OCI-LY7 (cell line): ENCODE results near the gene GNAZ. TPM values are rescaled to one million over a fixed set of nuclear protein-coding genes. Genes with fewer than 3 reads are reported as not detected.

Source experiments
- BruUV-seq: library from RNA; stranded (reverse); fragments of 400-500 nt; replicated peaks from 2 replicates; lab custom pipeline; 2021; lab: Mats Ljungman, UMichigan
- CTCF ChIA-PET: fragments of 300-600 bp; sonication (Branson Sonifier 250); formaldehyde crosslinking; loops from one replicate; lab custom pipeline; 2022; ENCODE audit warnings: antibody characterized with exemption; ENCODE audit not compliant: unreplicated experiment; lab: Charles Lee
- POLR2A ChIA-PET: fragments of 300-600 bp; sonication (Branson Sonifier 250); formaldehyde crosslinking; loops from one replicate; lab custom pipeline; 2022; ENCODE audit warnings: antibody characterized with exemption; lab: Charles Lee
- DNase-seq: peaks from one replicate; pipeline ENCODE4 v3.0.0-alpha.2; 2015; ENCODE audit warnings: low spot score
- H2AFZ ChIP-seq: fragments of 200-600 bp; sonication (generic), shearing (Covaris generic); 2 replicates; pipeline ENCODE4 v1.6.1; 2014; ENCODE audit warnings: mild to moderate bottlenecking, antibody characterized with exemption, low read length, moderate library complexity
- H3K27ac ChIP-seq: fragments of 200-600 bp; sonication (generic); 2 replicates; pipeline ENCODE4 v1.5.1; 2014; ENCODE audit warnings: mixed run types, low read depth, mild to moderate bottlenecking, moderate library complexity, low read length, inconsistent platforms; ENCODE audit not compliant: poor library complexity, severe bottlenecking
- H3K36me3 ChIP-seq: fragments of 200-600 bp; sonication (generic); 2 replicates; pipeline ENCODE4 v1.6.1; 2014; ENCODE audit warnings: mild to moderate bottlenecking, antibody characterized with exemption, low read length, moderate library complexity, mixed read lengths; ENCODE audit not compliant: insufficient read depth
- H3K4me1 ChIP-seq: fragments of 200-600 bp; sonication (generic); 2 replicates; pipeline ENCODE4 v1.5.1; 2014; ENCODE audit warnings: mild to moderate bottlenecking, low read length; ENCODE audit not compliant: insufficient read depth, poor library complexity, severe bottlenecking
- H3K4me2 ChIP-seq: fragments of 200-600 bp; sonication (generic); 2 replicates; pipeline ENCODE4 v1.6.1; 2014; ENCODE audit warnings: mild to moderate bottlenecking, low read length
- H3K4me3 ChIP-seq: fragments of 200-600 bp; sonication (generic); 2 replicates; pipeline ENCODE4 v1.5.1; 2014; ENCODE audit warnings: mild to moderate bottlenecking, low read depth, low read length; ENCODE audit not compliant: poor library complexity, severe bottlenecking
- H3K79me2 ChIP-seq: fragments of 200-600 bp; sonication (generic); 2 replicates; pipeline ENCODE4 v1.6.1; 2016; ENCODE audit warnings: low read depth, mild to moderate bottlenecking, low read length, moderate library complexity, mixed read lengths; ENCODE audit not compliant: insufficient read depth
- H3K9me2 ChIP-seq: fragments of 200-600 bp; sonication (generic); 2 replicates; pipeline ENCODE4 v1.6.1; 2016; ENCODE audit warnings: mild to moderate bottlenecking, low read length, mixed read lengths; ENCODE audit not compliant: insufficient read depth
- H3K9me3 ChIP-seq: fragments of 200-600 bp; sonication (generic); 2 replicates; pipeline ENCODE4 v1.6.1; 2014; ENCODE audit warnings: mild to moderate bottlenecking, mixed run types, low read length, mixed read lengths
- H4K20me1 ChIP-seq: fragments of 200-600 bp; sonication (generic); 2 replicates; pipeline ENCODE4 v1.6.1; 2014; ENCODE audit warnings: mild to moderate bottlenecking, antibody characterized with exemption, low read length, moderate library complexity, mixed read lengths; ENCODE audit not compliant: insufficient read depth
- CTCF ChIP-seq: fragments of 200-600 bp; sonication (generic); conservative IDR thresholded peaks from 2 replicates; pipeline ENCODE4 v1.5.1; 2014; ENCODE audit warnings: mild to moderate bottlenecking, antibody characterized with exemption, low read length, moderate library complexity, mixed read lengths
- EZH2phosphoT487 ChIP-seq: fragments of 200-600 bp; sonication (generic); IDR thresholded peaks from 2 replicates; pipeline ENCODE4 v1.6.1; 2018; ENCODE audit warnings: low read depth, borderline replicate concordance, mild to moderate bottlenecking, mixed run types, antibody characterized with exemption, low read length, moderate library complexity, mixed read lengths
- intact Hi-C: fragments of 100-400 bp; cut with micrococcal nuclease; formaldehyde crosslinking; loops from one replicate; pipeline ENCODE4 v1.10.0; 2022; ENCODE audit not compliant: unreplicated experiment
- total RNA-seq, 2 experiments: library from RNA; depleted of rRNA in 1 of 2; stranded (reverse); fragments of >200 nt in 1 of 2; shearing (Covaris generic) in 1 of 2; gene quantifications; 2 replicates each; pipeline ENCODE4 v1.2.3, GENCODE V29; 2014 to 2022

GNAZ gene
- total RNA-seq, 2 experiments from 2014 or later, result 38.5 to 46.4 TPM

- no peak overlapping the region for H3K27ac ChIP-seq
- no peaks in the 10 kb centered on the region for H3K36me3 ChIP-seq
- no peak overlapping the region for H3K4me3 ChIP-seq
- no peaks in the 10 kb centered on the region for H3K9me3 ChIP-seq
- no TSS peak for BruUV-seq
- CTCF ChIA-PET, result no interaction called here
- H3K4me2 ChIP-seq, result no peak overlapping the region
- no peaks in the 10 kb centered on the region for H4K20me1 ChIP-seq
- no peaks in the 10 kb centered on the region for H3K79me2 ChIP-seq
- TF ChIP-seq EZH2phosphoT487 (no peak), CTCF (no peak)
- POLR2A ChIA-PET, result no interaction called here
- H2AFZ ChIP-seq, result no peak overlapping the region
- no peaks in the 10 kb centered on the region for H3K9me2 ChIP-seq
- peaks cover 38% of the 10 kb centered on the region for H3K4me1 ChIP-seq
- DNase-seq, result no peak
- intact Hi-C loops, result no loop called here
These were observed 88.4 kb downstream of the GNAZ start for GRCh38 chr22:23158516-23159290.

GRCh38 chr22:23159291-23159630, 88.9 kb downstream of the GNAZ start:
- H3K4me1 ChIP-seq, result peaks cover 33% of the 10 kb centered on the region
- no peak for DNase-seq
- intact Hi-C loops, result no loop called here
- ChIA-PET POLR2A (no interaction called here), CTCF (no interaction called here)
- no peaks in the 10 kb centered on the region for H3K9me2 ChIP-seq
- H3K4me3 ChIP-seq, result no peak overlapping the region
- no peaks in the 10 kb centered on the region for H4K20me1 ChIP-seq
- no peak for TF ChIP-seq CTCF
- TF ChIP-seq EZH2phosphoT487, result no peak
- H3K79me2 ChIP-seq, result no peaks in the 10 kb centered on the region
- H3K4me2 ChIP-seq, result no peak overlapping the region
- H3K27ac ChIP-seq, result no peak overlapping the region
- BruUV-seq, result no TSS peak
- H2AFZ ChIP-seq, result no peak overlapping the region
- H3K36me3 ChIP-seq, result no peaks in the 10 kb centered on the region
- H3K9me3 ChIP-seq, result no peaks in the 10 kb centered on the region

- Histone ChIP-seq H3K36me3 (no peaks in the 10 kb centered on the region), H3K9me2 (no peaks in the 10 kb centered on the region), H3K9me3 (no peaks in the 10 kb centered on the region), H3K27ac (no peak overlapping the region), H3K79me2 (no peaks in the 10 kb centered on the region), H3K4me3 (no peak overlapping the region), H3K4me1 (peaks cover 24% of the 10 kb centered on the region), H2AFZ (no peak overlapping the region), H3K4me2 (no peak overlapping the region), H4K20me1 (no peaks in the 10 kb centered on the region)
- ChIA-PET CTCF (no interaction called here), POLR2A (no interaction called here)
- no peak for TF ChIP-seq CTCF
- no peak for TF ChIP-seq EZH2phosphoT487
- BruUV-seq, result no TSS peak
- no peak for DNase-seq
- intact Hi-C loops, result no loop called here
These were observed 90.7 kb downstream of the GNAZ start for GRCh38 chr22:23161029-23161428.
